Activated T-cell treated with anti-CD3 and anti-CD28 coated beads, Interleukin-2, amount 50 U/mL, for 4 hours (primary cell): ENCODE measurements around the gene MEGF9. TPM values are rescaled to one million over a fixed set of nuclear protein-coding genes. Genes with fewer than 3 reads are reported as not detected.
"Not testable (repeated sequence)": the region's sequence is repeated elsewhere in the genome, so short reads cannot be mapped to it uniquely, and the experiment has no call there.

Source experiments
- ATAC-seq, 2 donors: fragments of 200-7000 bp; cut with Tn5 transposase; one replicate each; pipeline ENCODE4 v1.10.0; 2021
- DNase-seq: peaks from one replicate; pipeline ENCODE4 v3.0.0-alpha.2; 2020
- H3K27me3 Mint-ChIP-seq: one replicate; pipeline ENCODE4 v1.8.0; 2021; ENCODE audit warnings: low read depth, mixed read lengths
- H3K36me3 Mint-ChIP-seq: one replicate; pipeline ENCODE4 v1.8.0; 2022; ENCODE audit warnings: mixed read lengths; ENCODE audit not compliant: insufficient read depth
- H3K4me1 Mint-ChIP-seq: one replicate; pipeline ENCODE4 v1.8.0; 2021; ENCODE audit warnings: low read depth, mixed read lengths
- H3K4me3 Mint-ChIP-seq: one replicate; pipeline ENCODE4 v1.8.0; 2021; ENCODE audit warnings: mild to moderate bottlenecking, moderate library complexity, mixed read lengths
- H3K9me3 Mint-ChIP-seq: one replicate; pipeline ENCODE4 v1.8.0; 2021; ENCODE audit warnings: mixed read lengths
- total RNA-seq, 3 donors: library from RNA; stranded (reverse); gene quantifications; one replicate each; pipeline ENCODE4 v1.2.1, GENCODE V29; 2021

Gene MEGF9
- total RNA-seq: 1 to 10 TPM; 3.1 to 4.2 (median 3.4) TPM

- ATAC-seq: peak; percentile 97 to 98
- Mint-ChIP-seq H3K4me1 (peaks cover 36% of the 10 kb centered on the region), H3K36me3 (no peaks in the 10 kb centered on the region), H3K27me3 (no peaks in the 10 kb centered on the region), H3K9me3 (no peaks in the 10 kb centered on the region), H3K4me3 (peak within 1 kb of the TSS; percentile 91)
- peak; percentile 93 for DNase-seq
Measured at GRCh38 chr9:120714088-120714845, at the start of gene MEGF9. TSS of gene MEGF9 (minus strand) at chr9:120714470. CDS start at chr9:120714358, 112 bp downstream.

- no peak for DNase-seq
- no peak for ATAC-seq
- H3K9me3 Mint-ChIP-seq: no peaks in the 10 kb centered on the region
- peaks cover 9% of the 10 kb centered on the region for H3K4me1 Mint-ChIP-seq
- H3K36me3 Mint-ChIP-seq: peaks cover 25% of the 10 kb centered on the region
- H3K4me3 Mint-ChIP-seq: no peak overlapping the region
- no peaks in the 10 kb centered on the region for H3K27me3 Mint-ChIP-seq
Measured at GRCh38 chr9:120761006-120761405, 46.7 kb upstream of the MEGF9 start.

- Mint-ChIP-seq H3K4me3 (no peak overlapping the region), H3K4me1 (peaks cover 8% of the 10 kb centered on the region), H3K27me3 (no peaks in the 10 kb centered on the region), H3K9me3 (no peaks in the 10 kb centered on the region), H3K36me3 (peaks cover 19% of the 10 kb centered on the region)
- DNase-seq (no peak), ATAC-seq (no peak)
Measured at GRCh38 chr9:120759755-120760400, 45.6 kb upstream of the MEGF9 start.

- no peaks in the 10 kb centered on the region for H3K9me3 Mint-ChIP-seq
- no peaks in the 10 kb centered on the region for H3K27me3 Mint-ChIP-seq
- ATAC-seq: no peak
- H3K36me3 Mint-ChIP-seq: peaks cover 19% of the 10 kb centered on the region
- no peak for DNase-seq
- H3K4me1 Mint-ChIP-seq: peaks cover 8% of the 10 kb centered on the region
- no peak overlapping the region for H3K4me3 Mint-ChIP-seq
Measured at GRCh38 chr9:120758544-120758943, 44.3 kb upstream of the MEGF9 start.

GRCh38 chr9:120757026-120757913 is 43.0 kb upstream of the MEGF9 start:
- peaks cover 8% of the 10 kb centered on the region for H3K4me1 Mint-ChIP-seq
- H3K9me3 Mint-ChIP-seq: no peaks in the 10 kb centered on the region
- no peak overlapping the region for H3K4me3 Mint-ChIP-seq
- ATAC-seq: no peak
- H3K36me3 Mint-ChIP-seq: peaks cover 12% of the 10 kb centered on the region
- H3K27me3 Mint-ChIP-seq: no peaks in the 10 kb centered on the region
- DNase-seq: no peak

- DNase-seq: no peak
- Mint-ChIP-seq H3K36me3 (peaks cover 8% of the 10 kb centered on the region), H3K9me3 (no peaks in the 10 kb centered on the region), H3K27me3 (no peaks in the 10 kb centered on the region), H3K4me3 (no peak overlapping the region), H3K4me1 (peaks cover 8% of the 10 kb centered on the region)
- no peak for ATAC-seq
Measured at GRCh38 chr9:120756531-120756930, 42.3 kb upstream of the MEGF9 start.

- peaks cover 8% of the 10 kb centered on the region for H3K36me3 Mint-ChIP-seq
- H3K9me3 Mint-ChIP-seq: no peaks in the 10 kb centered on the region
- peak; percentile 66 for DNase-seq
- ATAC-seq: peak; percentile 51 to 69
- no peaks in the 10 kb centered on the region for H3K27me3 Mint-ChIP-seq
- peaks cover 8% of the 10 kb centered on the region for H3K4me1 Mint-ChIP-seq
- no peak overlapping the region for H3K4me3 Mint-ChIP-seq
Measured at GRCh38 chr9:120755810-120756434, 41.7 kb upstream of the MEGF9 start.

- Mint-ChIP-seq H3K36me3 (peaks cover 5% of the 10 kb centered on the region), H3K9me3 (no peaks in the 10 kb centered on the region), H3K4me1 (peaks cover 8% of the 10 kb centered on the region), H3K27me3 (no peaks in the 10 kb centered on the region), H3K4me3 (no peak overlapping the region)
- no peak for ATAC-seq
- DNase-seq: no peak
Measured at GRCh38 chr9:120755044-120755443, 40.8 kb upstream of the MEGF9 start.

- Mint-ChIP-seq H3K4me3 (no peak overlapping the region), H3K9me3 (no peaks in the 10 kb centered on the region), H3K4me1 (no peaks in the 10 kb centered on the region), H3K27me3 (no peaks in the 10 kb centered on the region), H3K36me3 (peaks cover 2% of the 10 kb centered on the region)
- no peak for ATAC-seq
- no peak for DNase-seq
Measured at GRCh38 chr9:120750421-120750820, 36.2 kb upstream of the MEGF9 start.

- H3K9me3 Mint-ChIP-seq, H3K4me1 Mint-ChIP-seq, H3K4me3 Mint-ChIP-seq, H3K27me3 Mint-ChIP-seq, DNase-seq, H3K36me3 Mint-ChIP-seq, ATAC-seq: not testable (repeated sequence)
Measured at GRCh38 chr9:120746366-120746765, 32.1 kb upstream of the MEGF9 start.

GRCh38 chr9:120745278-120745677 is 31.0 kb upstream of the MEGF9 start:
- Mint-ChIP-seq H3K27me3 (no peaks in the 10 kb centered on the region), H3K36me3 (peaks cover 2% of the 10 kb centered on the region), H3K4me3 (no peak overlapping the region), H3K4me1 (no peaks in the 10 kb centered on the region), H3K9me3 (no peaks in the 10 kb centered on the region)
- ATAC-seq (no peak), DNase-seq (no peak)

- peak; percentile 59 to 63 for ATAC-seq
Measured at GRCh38 chr9:120742951-120743416, 28.7 kb upstream of the MEGF9 start.

GRCh38 chr9:120741701-120742100 is 27.4 kb upstream of the MEGF9 start:
- ATAC-seq (no peak), DNase-seq (no peak)
- no peaks in the 10 kb centered on the region for H3K27me3 Mint-ChIP-seq
- H3K9me3 Mint-ChIP-seq: no peaks in the 10 kb centered on the region
- H3K4me1 Mint-ChIP-seq: no peaks in the 10 kb centered on the region
- no peak overlapping the region for H3K4me3 Mint-ChIP-seq
- H3K36me3 Mint-ChIP-seq: peaks cover 2% of the 10 kb centered on the region

More at GRCh38 chr9:120742951-120743416, 28.7 kb upstream of the MEGF9 start:
- H3K36me3 Mint-ChIP-seq: peaks cover 2% of the 10 kb centered on the region
- H3K27me3 Mint-ChIP-seq: no peaks in the 10 kb centered on the region
- no peak overlapping the region for H3K4me3 Mint-ChIP-seq
- no peak for DNase-seq
- no peaks in the 10 kb centered on the region for H3K9me3 Mint-ChIP-seq
- no peaks in the 10 kb centered on the region for H3K4me1 Mint-ChIP-seq

- ATAC-seq: no peak
Measured at GRCh38 chr9:120741191-120741590, 26.9 kb upstream of the MEGF9 start.

More at GRCh38 chr9:120741191-120741590, 26.9 kb upstream of the MEGF9 start:
- H3K36me3 Mint-ChIP-seq: peaks cover 2% of the 10 kb centered on the region
- H3K4me3 Mint-ChIP-seq: no peak overlapping the region
- H3K4me1 Mint-ChIP-seq: no peaks in the 10 kb centered on the region
- no peaks in the 10 kb centered on the region for H3K27me3 Mint-ChIP-seq
- H3K9me3 Mint-ChIP-seq: no peaks in the 10 kb centered on the region
- DNase-seq: no peak
